Mucosa of gallbladder (tissue), 1 donor: ENCODE results near the gene RGMA. TPM values are rescaled to one million over a fixed set of nuclear protein-coding genes. Genes with fewer than 3 reads are reported as not detected.
A peak's percentile ranks its signal among the peaks of the same experiment; 100 is the strongest.
"Not testable (repeated sequence)": the region's sequence is repeated elsewhere in the genome, so short reads cannot be mapped to it uniquely, and the experiment has no call there.

Source experiments
- DNase-seq: peaks from one replicate; pipeline ENCODE4 v3.0.0-alpha.2; 2020; ENCODE audit warnings: low spot score
- total RNA-seq: library from RNA; stranded (reverse); gene quantifications from one replicate; pipeline ENCODE4 v1.2.1, GENCODE V29; 2021
- donor health status: DM: no; HTN: no; CAD: no.

The RGMA gene
- total RNA-seq, 1 donor from 2014 or later, result 17.5 TPM

GRCh38 chr15:93034512-93034911, 54.5 kb downstream of the RGMA start:
- DNase-seq, result no peak

GRCh38 chr15:93033434-93034045, 55.5 kb downstream of the RGMA start:
- no peak for DNase-seq

GRCh38 chr15:93032515-93033206, 56.4 kb downstream of the RGMA start:
- DNase-seq, result not testable (repeated sequence)

- DNase-seq, result not testable (repeated sequence)
These were observed 57.2 kb downstream of the RGMA start for GRCh38 chr15:93031557-93032384.

GRCh38 chr15:93031103-93031464, 57.9 kb downstream of the RGMA start:
- no peak for DNase-seq

- peak; percentile 71 for DNase-seq
These were observed 58.4 kb downstream of the RGMA start for GRCh38 chr15:93030430-93031102.

- DNase-seq, result no peak
These were observed 59.1 kb downstream of the RGMA start for GRCh38 chr15:93029836-93030429.

GRCh38 chr15:93029214-93029835, 59.7 kb downstream of the RGMA start:
- no peak for DNase-seq

- DNase-seq, result peak; percentile 50
These were observed 60.3 kb downstream of the RGMA start for GRCh38 chr15:93028632-93029213.

GRCh38 chr15:93028111-93028631, 60.8 kb downstream of the RGMA start:
- no peak for DNase-seq

GRCh38 chr15:93027413-93027812, 61.6 kb downstream of the RGMA start:
- DNase-seq, result no peak

GRCh38 chr15:93026380-93026817, 62.6 kb downstream of the RGMA start:
- DNase-seq, result no peak

- DNase-seq, result no peak
These were observed 63.4 kb downstream of the RGMA start for GRCh38 chr15:93025625-93025982.

- DNase-seq, result no peak
These were observed 64.0 kb downstream of the RGMA start for GRCh38 chr15:93024716-93025624.

- DNase-seq, result no peak
These were observed 64.7 kb downstream of the RGMA start for GRCh38 chr15:93024293-93024692.

GRCh38 chr15:93020976-93021772, 67.8 kb downstream of the RGMA start:
- no peak for DNase-seq

- no peak for DNase-seq
These were observed 69.0 kb downstream of the RGMA start for GRCh38 chr15:93019971-93020370.

- no peak for DNase-seq
These were observed 69.9 kb downstream of the RGMA start for GRCh38 chr15:93019090-93019489.

GRCh38 chr15:93018574-93018973, 70.4 kb downstream of the RGMA start:
- DNase-seq, result no peak
